UCSD-AML1 (cell line): ENCODE measurements around the gene IRGQ.

ENCODE experiments used
- DNase-seq: peaks from one replicate; lab custom pipeline; 2025; ENCODE audit not compliant: unreplicated experiment; lab: John Stamatoyannopoulos, UW

Gene IRGQ

GRCh38 chr19:43545276-43545675 is 50.7 kb downstream of the IRGQ start:
- DNase-seq, result no peak

GRCh38 chr19:43544077-43544476 is 51.9 kb downstream of the IRGQ start:
- DNase-seq, result no peak

- DNase-seq, result no peak
Observed at GRCh38 chr19:43541920-43542650, 53.8 kb downstream of the IRGQ start.

- DNase-seq, result no peak
Observed at GRCh38 chr19:43540381-43540780, 55.6 kb downstream of the IRGQ start.

- DNase-seq, result no peak
Observed at GRCh38 chr19:43538922-43539321, 57.0 kb downstream of the IRGQ start.

- DNase-seq, result peak; percentile 25
Observed at GRCh38 chr19:43534816-43535761, 60.8 kb downstream of the IRGQ start.
